PC-9 (cell line): ENCODE data around the gene DNAJB6.

ENCODE experiments used
- CTCF ChIP-seq: fragments of 200-600 bp; sonication (generic); conservative IDR thresholded peaks from 2 replicates; pipeline ENCODE4 v1.6.1; 2017; ENCODE audit warnings: mixed run types, antibody characterized with exemption, mild to moderate bottlenecking, moderate library complexity
- EZH2 ChIP-seq: fragments of 200-600 bp; sonication (generic); IDR thresholded peaks from 2 replicates; pipeline ENCODE4 v1.8.0; 2017; ENCODE audit warnings: antibody characterized with exemption, low read depth

GRCh38 chr7:157409149-157409752, 72.4 kb downstream of the DNAJB6 start:
- TF ChIP-seq CTCF (no peak), EZH2 (no peak)
